GM13976 (cell line): ENCODE data around the gene NEDD8.

Source experiments
- DNase-seq: peaks from one replicate; pipeline ENCODE4 v3.0.0; 2012; ENCODE audit warnings: low spot score
- CTCF ChIP-seq: IDR thresholded peaks from 2 replicates; pipeline ENCODE4 v1.5.1; 2012; ENCODE audit warnings: borderline replicate concordance, mild to moderate bottlenecking; ENCODE audit not compliant: insufficient read depth; ENCODE audit errors: extremely low read depth, missing control alignments, control extremely low read depth
- in situ Hi-C: fragments of 300-500 bp; cut with MboI; formaldehyde crosslinking; loops from one replicate; pipeline ENCODE4 v1.12.0; 2022; ENCODE audit warnings: low sequenced_read_pairs, mixed read lengths, inconsistent platforms; ENCODE audit not compliant: unreplicated experiment

Gene NEDD8

GRCh38 chr14:24238527-24239037 is 6.4 kb upstream of the NEDD8 start:
- TF ChIP-seq CTCF, result no peak
- in situ Hi-C loops, result no loop called here
- no peak for DNase-seq

DNA sequence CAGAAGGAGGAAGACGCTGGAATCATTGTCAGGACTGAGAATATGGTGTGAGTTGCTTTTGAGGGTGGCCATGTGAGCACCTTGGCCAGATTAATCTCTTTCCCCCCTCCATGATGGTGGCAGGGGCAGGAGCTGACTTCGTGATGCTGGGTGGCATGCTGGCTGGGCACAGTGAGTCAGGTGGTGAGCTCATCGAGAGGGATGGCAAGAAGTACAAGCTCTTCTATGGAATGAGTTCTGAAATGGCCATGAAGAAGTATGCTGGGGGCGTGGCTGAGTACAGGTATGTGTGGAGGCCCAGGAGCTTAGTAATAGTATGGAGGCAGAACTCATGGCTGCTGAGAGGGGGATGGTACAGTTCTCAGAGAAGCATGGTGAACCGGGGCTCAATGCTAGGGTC is 6.0 kb upstream of the NEDD8 start:
- in situ Hi-C loops, result no loop called here
- no peak for DNase-seq
- TF ChIP-seq CTCF, result no peak

- no peak for TF ChIP-seq CTCF
- DNase-seq, result no peak
- in situ Hi-C loops, result no loop called here
Observed at GRCh38 chr14:24237463-24237955, 5.3 kb upstream of the NEDD8 start.

GRCh38 chr14:24236689-24237462 is 4.7 kb upstream of the NEDD8 start:
- no peak for DNase-seq
- in situ Hi-C loops, result no loop called here
- no peak for TF ChIP-seq CTCF

DNA sequence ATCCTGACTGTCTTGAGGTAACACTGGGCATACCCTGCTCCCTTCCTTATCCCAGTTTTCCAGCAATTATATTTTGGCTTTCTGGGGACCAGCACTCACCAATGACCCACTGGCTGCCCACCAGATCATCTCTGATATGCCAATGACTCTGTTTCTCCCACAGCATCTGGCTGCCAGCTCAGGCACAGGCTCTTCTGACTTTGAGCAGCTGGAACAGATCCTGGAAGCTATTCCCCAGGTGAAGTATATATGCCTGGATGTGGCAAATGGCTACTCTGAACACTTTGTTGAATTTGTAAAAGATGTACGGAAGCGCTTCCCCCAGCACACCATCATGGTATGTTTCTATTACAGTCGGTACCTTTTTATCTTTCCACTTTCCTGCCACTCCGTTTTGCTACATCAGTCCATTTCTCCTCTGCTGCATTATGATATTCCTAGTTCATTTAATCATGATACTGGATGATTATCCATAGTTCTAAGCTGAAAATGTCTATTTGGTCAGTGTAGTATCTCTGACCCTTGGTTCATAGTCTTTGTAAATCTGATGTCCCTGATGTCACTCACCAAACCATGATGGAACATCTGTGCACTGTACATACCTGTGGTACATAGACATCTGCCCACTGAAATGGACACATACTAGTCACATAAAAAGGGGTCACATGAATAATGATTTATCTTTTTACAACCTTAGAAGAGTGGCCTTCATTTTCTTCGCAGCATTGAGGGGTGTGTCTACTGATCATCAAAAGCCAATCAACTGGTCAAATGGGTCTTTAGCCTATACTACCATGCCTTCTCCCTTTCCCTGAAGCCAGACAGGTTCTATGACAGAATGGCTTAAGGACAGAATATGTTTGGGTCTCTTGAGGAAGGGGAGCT is 3.9 kb upstream of the NEDD8 start:
- in situ Hi-C loops, result no loop called here
- DNase-seq, result no peak
- TF ChIP-seq CTCF, result no peak
